H1 (cell line): ENCODE measurements around the gene LRRC4C. TPM values are rescaled to one million over a fixed set of nuclear protein-coding genes. Genes with fewer than 3 reads are reported as not detected.

Experiments
- CTCF ChIA-PET: fragments of 300-600 bp; sonication (Branson Sonifier 250); formaldehyde crosslinking; loops from one replicate; lab custom pipeline; 2021; ENCODE audit not compliant: partially characterized antibody; lab: Charles Lee
- POLR2A ChIA-PET: fragments of 300-600 bp; sonication (Branson Sonifier 250); formaldehyde crosslinking; loops from one replicate; lab custom pipeline; 2021; ENCODE audit warnings: inconsistent platforms; ENCODE audit not compliant: partially characterized antibody; lab: Charles Lee
- DNase-seq, 2 experiments: peaks; one replicate each; pipeline versions ENCODE4 v3.0.0 to v3.0.0-alpha.2; 2010 to 2022; ENCODE audit warnings: low spot score in 2 of 2, low read depth in 1 of 2, mixed read lengths in 1 of 2
- FAIRE-seq: peaks from 2 replicates; lab custom pipeline; 2011; peaks lifted over from hg19 to GRCh38; lab: Jason Lieb, UNC
- H2AFZ ChIP-seq: 2 replicates; pipeline ENCODE4 v1.8.1; 2012; ENCODE audit warnings: low read length, inconsistent platforms
- H2AK5ac ChIP-seq: 2 replicates; pipeline ENCODE4 v1.6.1; 2013; ENCODE audit warnings: low read depth, low read length
- H2BK120ac ChIP-seq: replicated peaks from 2 replicates; pipeline ENCODE3; 2013; ENCODE audit warnings: low read depth, low read length, inconsistent platforms
- H2BK12ac ChIP-seq: 2 replicates; pipeline ENCODE4 v1.6.1; 2013; ENCODE audit warnings: low read depth, low read length
- H2BK15ac ChIP-seq: 2 replicates; pipeline ENCODE4 v1.6.1; 2013; ENCODE audit warnings: low read length
- H2BK20ac ChIP-seq: 2 replicates; pipeline ENCODE4 v1.6.1; 2013; ENCODE audit warnings: low read length
- H2BK5ac ChIP-seq: 2 replicates; pipeline ENCODE4 v1.6.1; 2013; ENCODE audit warnings: low read depth, low read length
- H3K14ac ChIP-seq: 2 replicates; pipeline ENCODE4 v1.6.1; 2013; ENCODE audit warnings: inconsistent platforms; ENCODE audit not compliant: insufficient read length
- H3K18ac ChIP-seq: 2 replicates; pipeline ENCODE4 v1.6.1; 2013; ENCODE audit warnings: low read length; ENCODE audit errors: extremely low read depth
- H3K23ac ChIP-seq: 2 replicates; pipeline ENCODE4 v1.6.1; 2013; ENCODE audit warnings: inconsistent platforms; ENCODE audit not compliant: insufficient read length
- H3K23me2 ChIP-seq: 2 replicates; pipeline ENCODE4 v1.6.1; 2013; ENCODE audit warnings: low read depth, low read length
- H3K27ac ChIP-seq: 2 replicates; pipeline ENCODE4 v1.6.1; 2011; ENCODE audit warnings: low read depth, low read length, inconsistent platforms
- H3K27me3 ChIP-seq, 4 experiments: replicated peaks in 1 of 4; 1 replicate in 1 of 4; 2 replicates in 3 of 4; pipeline versions ENCODE4 v1.6.1 to v1.8.1; 2011 to 2013; ENCODE audit warnings: low read length in 3 of 4, mild to moderate bottlenecking in 3 of 4, inconsistent platforms in 2 of 4, mixed read lengths in 2 of 4, moderate library complexity in 1 of 4; ENCODE audit not compliant: control insufficient read depth in 3 of 4, insufficient read depth in 3 of 4; ENCODE audit errors: extremely low read depth in 1 of 4
- H3K36me3 ChIP-seq, 4 experiments: 2 replicates each; pipeline versions ENCODE4 v1.6.1 to v1.8.1; 2011 to 2013; ENCODE audit warnings: mild to moderate bottlenecking in 4 of 4, low read length in 3 of 4, moderate library complexity in 2 of 4, control low read depth in 1 of 4, inconsistent platforms in 1 of 4; ENCODE audit not compliant: insufficient read depth in 4 of 4, control insufficient read depth in 2 of 4
- H3K4ac ChIP-seq: replicated peaks from 2 replicates; pipeline ENCODE3; 2013; ENCODE audit warnings: low read length, low read depth, mixed read lengths, inconsistent platforms; ENCODE audit not compliant: insufficient read length
- H3K4me1 ChIP-seq, 4 experiments: replicated peaks in 1 of 4; 1 replicate in 1 of 4; 2 replicates in 3 of 4; pipeline versions ENCODE4 v1.6.1 to v1.8.1; 2011 to 2013; ENCODE audit warnings: low read length in 3 of 4, inconsistent platforms in 2 of 4, mixed read lengths in 1 of 4; ENCODE audit not compliant: insufficient read depth in 4 of 4, control insufficient read depth in 3 of 4
- H3K4me2 ChIP-seq, 2 experiments: 2 replicates each; pipeline versions ENCODE4 v1.6.1 to v1.8.1; 2011 to 2013; ENCODE audit warnings: low read depth in 2 of 2, low read length in 2 of 2, control low read depth in 1 of 2, inconsistent platforms in 1 of 2, mild to moderate bottlenecking in 1 of 2; ENCODE audit not compliant: insufficient read depth in 1 of 2
- H3K4me3 ChIP-seq, 4 experiments: fragments of 200-600, 300-600 bp in 1 of 4; sonication (generic), shearing (Covaris generic), sonication (Bioruptor Twin) in 1 of 4; 2 replicates each; pipeline versions ENCODE4 v1.5.1 to v1.8.1; 2011 to 2016; ENCODE audit warnings: low read length in 4 of 4, low read depth in 3 of 4, control low read depth in 2 of 4, inconsistent platforms in 2 of 4, mild to moderate bottlenecking in 2 of 4, mixed read lengths in 1 of 4, moderate library complexity in 1 of 4; ENCODE audit not compliant: insufficient read depth in 2 of 4; ENCODE audit errors: extremely low read depth in 1 of 4
- H3K56ac ChIP-seq: replicated peaks from 2 replicates; pipeline ENCODE3; 2013; ENCODE audit warnings: low read depth, mild to moderate bottlenecking, mixed read lengths, low read length, inconsistent platforms; ENCODE audit not compliant: insufficient read length
- H3K79me1 ChIP-seq: 2 replicates; pipeline ENCODE4 v1.6.1; 2013; ENCODE audit warnings: low read depth, low read length, control low read depth
- H3K79me2 ChIP-seq, 2 experiments: 2 replicates each; pipeline versions ENCODE4 v1.6.1 to v1.8.1; 2012 to 2013; ENCODE audit warnings: low read length in 2 of 2, mild to moderate bottlenecking in 2 of 2, inconsistent platforms in 1 of 2; ENCODE audit not compliant: insufficient read depth in 2 of 2, control insufficient read depth in 1 of 2
- H3K9ac ChIP-seq, 4 experiments: replicated peaks in 1 of 4; 1 replicate in 1 of 4; 2 replicates in 3 of 4; pipeline versions ENCODE4 v1.6.1 to v1.8.1; 2011 to 2013; ENCODE audit warnings: low read depth in 3 of 4, low read length in 3 of 4, control low read depth in 2 of 4, mild to moderate bottlenecking in 2 of 4, moderate library complexity in 2 of 4, inconsistent platforms in 1 of 4; ENCODE audit errors: extremely low read depth in 1 of 4
- H3K9me3 ChIP-seq, 2 experiments: 2 replicates each; pipeline versions ENCODE4 v1.6.1 to v1.8.1; 2012 to 2013; ENCODE audit warnings: mild to moderate bottlenecking in 2 of 2, moderate library complexity in 2 of 2, control low read depth in 1 of 2, inconsistent platforms in 1 of 2, low read depth in 1 of 2, low read length in 1 of 2, mixed read lengths in 1 of 2; ENCODE audit not compliant: insufficient read depth in 2 of 2
- H4K20me1 ChIP-seq, 2 experiments: replicated peaks in 1 of 2; 2 replicates each; pipeline versions ENCODE3 to v1.8.1; 2011 to 2013; ENCODE audit warnings: inconsistent platforms in 2 of 2, low read length in 2 of 2, mild to moderate bottlenecking in 1 of 2; ENCODE audit not compliant: insufficient read depth in 2 of 2, control insufficient read depth in 1 of 2
- H4K5ac ChIP-seq: 2 replicates; pipeline ENCODE4 v1.6.1; 2013; ENCODE audit warnings: low read length, low read depth, mixed read lengths, inconsistent platforms; ENCODE audit not compliant: insufficient read length
- H4K8ac ChIP-seq: 2 replicates; pipeline ENCODE4 v1.8.0; 2013; ENCODE audit warnings: mild to moderate bottlenecking, moderate library complexity, low read length, inconsistent platforms; ENCODE audit not compliant: insufficient read depth; ENCODE audit errors: extremely low read depth
- H4K91ac ChIP-seq: replicated peaks from 2 replicates; pipeline ENCODE3; 2013; ENCODE audit warnings: low read length, mixed read lengths, inconsistent platforms; ENCODE audit not compliant: insufficient read length
- ATF3 ChIP-seq: IDR thresholded peaks from 2 replicates; pipeline ENCODE4 v1.6.1; 2011; ENCODE audit warnings: low read depth, mild to moderate bottlenecking, low read length; ENCODE audit not compliant: insufficient read depth
- CEBPB ChIP-seq: IDR thresholded peaks from 2 replicates; pipeline ENCODE4 v1.6.1; 2012; ENCODE audit warnings: low read depth, low read length
- EP300 ChIP-seq, 2 experiments: IDR thresholded peaks; 1 replicate in 1 of 2; 2 replicates in 1 of 2; pipeline ENCODE4 v1.6.1; 2011 to 2012; ENCODE audit warnings: low read depth in 2 of 2, low read length in 2 of 2, mild to moderate bottlenecking in 2 of 2, borderline replicate concordance in 1 of 2, inconsistent platforms in 1 of 2, moderate library complexity in 1 of 2
- HDAC6 ChIP-seq: IDR thresholded peaks from one replicate; pipeline ENCODE4 v1.7.1; 2012; ENCODE audit warnings: low read depth, mild to moderate bottlenecking, inconsistent platforms, low read length, moderate library complexity
- NANOG ChIP-seq: IDR thresholded peaks from 2 replicates; pipeline ENCODE4 v1.6.1; 2011; ENCODE audit warnings: low read length, low read depth, mild to moderate bottlenecking, inconsistent platforms; ENCODE audit not compliant: insufficient read depth, poor library complexity, severe bottlenecking
- SAP30 ChIP-seq: fragments of 300-600 bp; sonication (generic); IDR thresholded peaks from 2 replicates; pipeline ENCODE4 v1.7.1; 2012; ENCODE audit warnings: low read length, moderate library complexity, mild to moderate bottlenecking, inconsistent platforms; ENCODE audit not compliant: insufficient read depth, insufficient replicate concordance
- SIX5 ChIP-seq: IDR thresholded peaks from 2 replicates; pipeline ENCODE4 v1.6.1; 2011; ENCODE audit warnings: mild to moderate bottlenecking, low read depth, low read length
- WGBS, 2 experiments: shearing (Covaris generic) in 1 of 2; methylation state at CpG; one replicate each; pipeline versions ENCODE4 v1.1.6 to v1.1.7; 2013 to 2015; ENCODE audit warnings: low lambda C conversion rate in 2 of 2, mixed read lengths in 2 of 2, inconsistent platforms in 1 of 2, low coverage in 1 of 2, missing lambda C conversion rate in 1 of 2; ENCODE audit not compliant: insufficient replicate concordance in 2 of 2, insufficient coverage in 1 of 2, insufficient read length in 1 of 2; ENCODE audit errors: extremely low coverage in 1 of 2, missing lambda C conversion rate in 1 of 2; 5-methylcytosine and 5-hydroxymethylcytosine counted together
- polyA plus RNA-seq, 7 experiments: library from polyadenylated mRNA; depleted of rRNA in 3 of 7; stranded (reverse) in 5 of 7; unstranded in 2 of 7; fragments of >200 nt in 5 of 7; fragments of 200-250 nt in 2 of 7; gene quantifications; 1 replicate in 5 of 7; 2 replicates in 1 of 7; 4 replicates in 1 of 7; pipeline versions ENCODE4 v1.2.1 to v1.2.3, GENCODE V29; 2011 to 2013; ENCODE audit warnings: missing spikeins in 2 of 7, mixed read lengths in 2 of 7
- total RNA-seq: library from RNA; stranded (reverse); fragmentation: NEBNext Ultra II Directional; extraction: Animal tissue kit (Norgen Biotek cat#: 25700); gene quantifications from 2 replicates; pipeline ENCODE4 v1.2.1, GENCODE V29; 2021
- TF ChIP-seq, protein P1 (sequence below), 3 experiments: IDR thresholded peaks; 1 replicate in 2 of 3; 2 replicates in 1 of 3; pipeline versions ENCODE4 v1.5.1 to v1.6.1; 2011; ENCODE audit warnings: low read length in 3 of 3, mild to moderate bottlenecking in 3 of 3, inconsistent platforms in 2 of 3, low read depth in 1 of 3, moderate library complexity in 1 of 3; ENCODE audit not compliant: insufficient read depth in 1 of 3; ENCODE audit errors: control extremely low read depth in 1 of 3

Gene LRRC4C
- total and polyA plus RNA-seq, 2 of the 8 experiments (the other 6 are each of a cell fraction or from before 2014, with no cell fraction given), result 0.23 to 2.2 TPM

DNA sequence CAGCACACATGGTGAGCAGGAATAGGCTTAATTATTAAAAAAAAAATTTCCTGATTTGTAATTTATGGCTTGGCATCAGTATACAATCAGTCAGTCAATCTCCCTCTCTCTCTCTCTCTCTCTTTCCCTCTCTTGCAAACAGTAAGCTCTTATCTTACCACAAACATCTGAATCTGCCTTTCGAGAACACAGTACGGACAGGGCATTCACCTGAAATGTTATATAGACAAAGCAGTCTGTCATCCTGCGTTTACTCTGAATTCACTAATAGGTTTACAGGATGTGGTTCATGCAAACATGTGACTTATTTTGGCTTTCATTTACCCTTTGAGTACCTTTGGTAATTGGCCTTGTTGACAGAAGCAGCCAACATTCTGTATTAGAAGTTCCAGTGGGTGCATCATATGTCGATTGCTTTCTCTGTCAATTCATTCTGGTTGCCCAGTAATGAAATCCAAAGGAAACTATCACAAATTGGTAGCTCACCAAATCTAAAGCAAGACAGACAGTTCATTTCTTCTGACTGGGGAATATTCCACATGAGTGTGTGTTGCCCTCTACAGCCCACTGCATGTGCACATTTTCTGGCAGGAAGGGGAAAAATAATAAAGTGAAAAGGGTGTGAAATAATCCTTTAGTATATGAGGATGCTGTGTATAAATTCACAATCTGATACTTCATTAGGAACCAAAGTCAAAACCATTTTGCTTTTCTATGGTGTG, 1058.2 kb downstream of the LRRC4C start:
- 61% methylated on average over 4 of the region's 4 CpGs; no CpG with 5 or more reads in 1 of the 2 experiments for WGBS, 2 experiments
- H3K4me3 ChIP-seq, result no peak overlapping the region
- FAIRE-seq, result no peak
- no peaks in the 10 kb centered on the region for H3K9me3 ChIP-seq
- no peak overlapping the region for H3K56ac ChIP-seq
- no peaks in the 10 kb centered on the region for H3K79me2 ChIP-seq
- H2BK120ac ChIP-seq, result no peak overlapping the region
- no peak overlapping the region for H2BK15ac ChIP-seq
- no peak for TF ChIP-seq HDAC6
- TF ChIP-seq, protein P1, sequence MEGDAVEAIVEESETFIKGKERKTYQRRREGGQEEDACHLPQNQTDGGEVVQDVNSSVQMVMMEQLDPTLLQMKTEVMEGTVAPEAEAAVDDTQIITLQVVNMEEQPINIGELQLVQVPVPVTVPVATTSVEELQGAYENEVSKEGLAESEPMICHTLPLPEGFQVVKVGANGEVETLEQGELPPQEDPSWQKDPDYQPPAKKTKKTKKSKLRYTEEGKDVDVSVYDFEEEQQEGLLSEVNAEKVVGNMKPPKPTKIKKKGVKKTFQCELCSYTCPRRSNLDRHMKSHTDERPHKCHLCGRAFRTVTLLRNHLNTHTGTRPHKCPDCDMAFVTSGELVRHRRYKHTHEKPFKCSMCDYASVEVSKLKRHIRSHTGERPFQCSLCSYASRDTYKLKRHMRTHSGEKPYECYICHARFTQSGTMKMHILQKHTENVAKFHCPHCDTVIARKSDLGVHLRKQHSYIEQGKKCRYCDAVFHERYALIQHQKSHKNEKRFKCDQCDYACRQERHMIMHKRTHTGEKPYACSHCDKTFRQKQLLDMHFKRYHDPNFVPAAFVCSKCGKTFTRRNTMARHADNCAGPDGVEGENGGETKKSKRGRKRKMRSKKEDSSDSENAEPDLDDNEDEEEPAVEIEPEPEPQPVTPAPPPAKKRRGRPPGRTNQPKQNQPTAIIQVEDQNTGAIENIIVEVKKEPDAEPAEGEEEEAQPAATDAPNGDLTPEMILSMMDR (IDR thresholded peaks at IDR 0.05; ENCODE audit: control extremely low read depth in 1 of 3, insufficient read depth in 1 of 3, low read depth in 1 of 3, low read length in 3 of 3), result no peak
- no peak for TF ChIP-seq EP300 (IDR thresholded peaks at IDR 0.05; ENCODE audit: borderline replicate concordance in 1 of 2, low read depth in 2 of 2, low read length in 2 of 2)
- no peak for TF ChIP-seq SAP30
- no peak for TF ChIP-seq CEBPB
- TF ChIP-seq NANOG, result no peak
- TF ChIP-seq ATF3, result no peak
- TF ChIP-seq SIX5, result no peak
- H4K5ac ChIP-seq, result no peak overlapping the region
- no peak overlapping the region for H3K14ac ChIP-seq
- POLR2A ChIA-PET, result no interaction called here
- no peak overlapping the region for H2BK20ac ChIP-seq
- no peak overlapping the region for H2AFZ ChIP-seq
- no peak overlapping the region for H3K4me2 ChIP-seq
- no peaks in the 10 kb centered on the region for H3K23me2 ChIP-seq
- CTCF ChIA-PET, result interaction anchor here (0.6 kb wide), 1 partner anchor 55 kb away, joined by 3 read pairs; no protein-coding TSS in a partner anchor
- no peak overlapping the region for H3K9ac ChIP-seq
- H3K36me3 ChIP-seq, result no peaks in the 10 kb centered on the region
- H3K79me1 ChIP-seq, result no peaks in the 10 kb centered on the region
- H3K23ac ChIP-seq, result no peak overlapping the region
- H3K27me3 ChIP-seq, result no peaks in the 10 kb centered on the region
- H2AK5ac ChIP-seq, result no peak overlapping the region
- H2BK5ac ChIP-seq, result no peak overlapping the region
- DNase-seq, result no peak
- no peak overlapping the region for H3K4ac ChIP-seq
- no peaks in the 10 kb centered on the region for H4K20me1 ChIP-seq
- no peak overlapping the region for H2BK12ac ChIP-seq
- no peak overlapping the region for H4K8ac ChIP-seq
- no peak overlapping the region for H3K27ac ChIP-seq
- H3K18ac ChIP-seq, result no peak overlapping the region
- no peaks in the 10 kb centered on the region for H3K4me1 ChIP-seq
- no peak overlapping the region for H4K91ac ChIP-seq
